ENCODE results near the gene SUGCT.

SUGCT gene

DNA sequence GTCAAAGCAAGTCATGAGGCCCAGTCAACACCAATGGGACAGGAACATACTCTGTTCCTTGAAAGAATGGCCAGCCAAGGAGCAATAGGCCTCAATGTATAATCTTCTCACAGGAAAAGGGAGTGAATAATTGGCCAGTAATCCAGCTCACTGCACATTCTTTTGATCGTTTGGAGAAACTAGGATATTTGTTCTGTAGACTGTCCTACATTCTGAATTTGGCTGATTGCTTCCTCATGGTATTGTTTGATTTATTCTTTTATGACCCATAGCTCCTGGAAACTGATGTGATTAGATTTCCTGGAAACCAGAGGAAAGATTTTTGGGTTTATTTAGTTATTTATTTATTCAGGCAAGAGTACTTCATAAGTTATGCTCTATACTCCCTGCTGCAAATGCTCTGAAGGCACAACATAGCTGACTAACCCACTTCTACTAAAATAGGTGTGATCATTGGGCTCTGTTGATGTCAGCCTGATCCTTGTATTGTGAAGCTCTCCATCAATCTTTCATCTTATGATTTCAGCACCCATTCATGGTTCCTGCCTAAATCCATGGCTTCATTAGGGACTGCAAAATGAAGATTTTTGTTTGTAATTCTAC lies 745.2 kb downstream of the SUGCT start:
- Histone ChIP-seq H3K36me3 (no peaks in the 10 kb centered on the region), H3K4me1 (no peaks in the 10 kb centered on the region), H3K9me3 (no peaks in the 10 kb centered on the region), H3K4me3 (ENCODE audit: low read depth, low read length) (no peak overlapping the region), H3K27me3 (no peaks in the 10 kb centered on the region)
- TF ChIP-seq, protein P1, sequence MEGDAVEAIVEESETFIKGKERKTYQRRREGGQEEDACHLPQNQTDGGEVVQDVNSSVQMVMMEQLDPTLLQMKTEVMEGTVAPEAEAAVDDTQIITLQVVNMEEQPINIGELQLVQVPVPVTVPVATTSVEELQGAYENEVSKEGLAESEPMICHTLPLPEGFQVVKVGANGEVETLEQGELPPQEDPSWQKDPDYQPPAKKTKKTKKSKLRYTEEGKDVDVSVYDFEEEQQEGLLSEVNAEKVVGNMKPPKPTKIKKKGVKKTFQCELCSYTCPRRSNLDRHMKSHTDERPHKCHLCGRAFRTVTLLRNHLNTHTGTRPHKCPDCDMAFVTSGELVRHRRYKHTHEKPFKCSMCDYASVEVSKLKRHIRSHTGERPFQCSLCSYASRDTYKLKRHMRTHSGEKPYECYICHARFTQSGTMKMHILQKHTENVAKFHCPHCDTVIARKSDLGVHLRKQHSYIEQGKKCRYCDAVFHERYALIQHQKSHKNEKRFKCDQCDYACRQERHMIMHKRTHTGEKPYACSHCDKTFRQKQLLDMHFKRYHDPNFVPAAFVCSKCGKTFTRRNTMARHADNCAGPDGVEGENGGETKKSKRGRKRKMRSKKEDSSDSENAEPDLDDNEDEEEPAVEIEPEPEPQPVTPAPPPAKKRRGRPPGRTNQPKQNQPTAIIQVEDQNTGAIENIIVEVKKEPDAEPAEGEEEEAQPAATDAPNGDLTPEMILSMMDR (IDR thresholded peaks at IDR 0.05; ENCODE audit: low read depth, low read length) = no peak
- no peak for DNase-seq

DNA sequence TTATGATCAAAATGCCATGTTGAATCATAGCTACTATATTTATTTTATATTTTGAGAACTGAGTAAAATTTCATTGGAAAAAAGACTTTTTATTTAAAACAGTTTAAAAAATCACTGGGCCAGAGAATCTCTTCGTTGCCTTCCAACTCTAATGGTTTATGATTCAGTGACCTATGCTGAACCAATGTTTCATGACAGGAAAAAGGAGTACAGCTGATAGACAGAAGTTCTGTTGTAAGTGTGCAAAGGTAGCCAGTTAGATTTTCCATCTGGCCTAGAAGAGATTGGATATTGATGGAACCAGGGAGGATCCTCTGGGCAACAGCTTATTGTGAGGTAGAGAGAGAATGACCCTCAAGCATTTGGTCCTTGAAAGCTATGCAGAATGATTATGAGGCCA lies 745.8 kb downstream of the SUGCT start:
- TF ChIP-seq, protein P1 (IDR thresholded peaks at IDR 0.05; ENCODE audit: low read depth, low read length) = no peak
- Histone ChIP-seq H3K4me1 (no peaks in the 10 kb centered on the region), H3K4me3 (ENCODE audit: low read depth, low read length) (no peak overlapping the region), H3K36me3 (no peaks in the 10 kb centered on the region), H3K9me3 (no peaks in the 10 kb centered on the region), H3K27me3 (no peaks in the 10 kb centered on the region)
- DNase-seq = no peak

DNA sequence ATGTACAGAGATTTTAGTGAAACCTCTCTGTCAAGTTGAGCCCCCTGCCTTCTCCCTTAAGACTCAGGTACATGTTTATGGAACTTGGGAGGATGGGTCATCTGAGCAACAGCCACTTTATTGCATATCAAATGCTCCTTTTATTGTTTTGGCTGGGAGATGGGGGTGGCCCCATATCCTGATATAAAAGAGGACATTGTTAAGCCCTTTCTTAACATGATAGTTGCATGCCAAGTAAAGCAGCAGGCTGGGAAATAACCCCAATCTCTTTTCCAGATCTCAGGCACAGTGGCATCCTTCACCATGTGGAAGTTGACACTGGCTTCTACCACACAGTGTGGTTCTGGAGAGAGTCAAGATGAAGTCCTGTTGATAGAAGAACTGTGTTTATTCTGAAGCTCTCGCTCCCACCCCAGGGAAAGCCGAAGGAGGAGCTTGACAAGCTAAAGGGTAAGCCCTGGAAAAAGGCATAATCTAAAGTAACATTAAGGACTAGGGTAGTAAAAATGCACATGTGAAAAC lies 746.7 kb downstream of the SUGCT start:
- no peak overlapping the region for H3K4me3 ChIP-seq (ENCODE audit: low read depth, low read length)
- no peaks in the 10 kb centered on the region for H3K4me1 ChIP-seq
- TF ChIP-seq, protein P1 (IDR thresholded peaks at IDR 0.05; ENCODE audit: low read depth, low read length) = no peak
- no peaks in the 10 kb centered on the region for H3K27me3 ChIP-seq
- no peaks in the 10 kb centered on the region for H3K9me3 ChIP-seq
- no peaks in the 10 kb centered on the region for H3K36me3 ChIP-seq
- no peak for DNase-seq

DNA sequence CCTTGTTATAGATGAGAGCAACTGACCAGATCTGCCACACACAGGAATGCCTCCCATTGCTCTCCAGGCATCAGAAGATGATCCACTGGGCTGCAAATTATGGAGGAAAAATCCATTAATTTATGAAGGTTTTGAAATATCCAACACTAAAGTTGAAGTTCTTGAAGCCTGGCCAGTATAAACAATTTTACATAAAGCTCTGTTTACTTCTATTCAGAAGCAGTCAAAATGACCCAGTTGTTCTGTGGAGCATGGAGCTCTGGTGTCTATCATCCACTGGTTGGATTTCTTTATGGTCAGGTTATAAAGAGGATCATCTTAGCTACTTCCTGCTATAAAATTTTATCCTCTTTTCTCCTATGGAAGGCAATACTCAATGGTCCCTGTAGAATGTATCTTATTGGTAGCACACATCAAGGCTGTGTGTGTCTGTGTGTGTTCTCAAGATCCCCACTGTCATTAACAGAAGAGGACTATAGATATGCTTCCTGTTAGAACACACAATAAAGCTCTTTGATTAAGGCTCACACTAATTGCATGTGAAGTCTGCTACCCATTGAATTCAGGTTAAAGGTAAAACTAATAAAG lies 747.4 kb downstream of the SUGCT start:
- TF ChIP-seq, protein P1 (IDR thresholded peaks at IDR 0.05; ENCODE audit: low read depth, low read length) = no peak
- no peak for DNase-seq

DNA sequence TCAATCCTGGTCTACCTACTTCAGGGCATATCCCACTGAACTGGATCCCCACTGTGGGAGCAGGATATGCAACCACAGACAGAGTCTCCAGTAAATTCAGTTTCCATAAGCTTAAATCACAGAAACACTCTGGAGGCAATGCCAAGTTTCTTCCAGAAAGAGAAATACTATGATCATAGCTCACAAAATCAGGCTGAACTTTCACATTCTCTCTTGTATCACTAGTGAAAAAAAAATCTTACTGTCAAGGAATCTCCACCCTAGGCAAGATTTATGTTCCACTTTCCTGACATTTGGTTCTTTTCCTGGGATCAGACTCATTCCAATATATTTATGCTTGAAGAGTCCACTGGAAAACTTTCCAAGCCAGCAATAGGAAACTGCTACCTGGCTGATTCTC lies 749.0 kb downstream of the SUGCT start:
- H3K9me3 ChIP-seq = no peaks in the 10 kb centered on the region
- TF ChIP-seq, protein P1 (IDR thresholded peaks at IDR 0.05; ENCODE audit: low read depth, low read length) = no peak
- H3K4me3 ChIP-seq (ENCODE audit: low read depth, low read length) = no peak overlapping the region
- H3K4me1 ChIP-seq = no peaks in the 10 kb centered on the region
- H3K27me3 ChIP-seq = no peaks in the 10 kb centered on the region
- DNase-seq = no peak
- no peaks in the 10 kb centered on the region for H3K36me3 ChIP-seq

More for the DNA sequence above, 747.4 kb downstream of the SUGCT start:
- H3K4me3 ChIP-seq (ENCODE audit: low read depth, low read length) = no peak overlapping the region
- H3K27me3 ChIP-seq = no peaks in the 10 kb centered on the region
- no peaks in the 10 kb centered on the region for H3K9me3 ChIP-seq
- H3K36me3 ChIP-seq = no peaks in the 10 kb centered on the region
- H3K4me1 ChIP-seq = no peaks in the 10 kb centered on the region

DNA sequence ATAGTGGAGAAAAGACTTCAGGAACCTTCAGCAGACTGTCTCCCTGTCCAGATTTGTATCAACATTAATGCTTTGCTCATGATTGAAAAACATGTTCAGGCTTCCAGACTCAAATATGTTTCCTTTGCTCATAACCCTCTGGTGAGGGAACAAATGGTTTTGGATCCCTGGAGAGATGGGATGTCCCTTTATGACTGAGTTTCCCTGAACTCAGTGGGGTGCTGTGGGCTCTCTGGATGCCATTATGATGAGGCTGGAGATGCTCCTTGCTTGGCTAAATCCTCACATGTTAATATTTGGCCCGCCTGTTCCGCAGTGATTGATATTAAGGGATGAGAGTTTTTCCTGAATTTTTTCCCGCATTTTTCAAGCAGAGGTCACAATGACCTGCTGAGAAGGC lies 749.4 kb downstream of the SUGCT start:
- TF ChIP-seq, protein P1 (IDR thresholded peaks at IDR 0.05; ENCODE audit: low read depth, low read length) = no peak
- Histone ChIP-seq H3K4me3 (ENCODE audit: low read depth, low read length) (no peak overlapping the region), H3K9me3 (no peaks in the 10 kb centered on the region), H3K4me1 (no peaks in the 10 kb centered on the region), H3K27me3 (no peaks in the 10 kb centered on the region), H3K36me3 (no peaks in the 10 kb centered on the region)
- DNase-seq = no peak

All from BE2C (cell line).